B cell (primary cell): Measurements from ENCODE around the gene SLC18A2. TPM values are rescaled to one million over a fixed set of nuclear protein-coding genes. Genes with fewer than 3 reads are reported as not detected.

Experiments
- ATAC-seq: fragments of 200-7000 bp; cut with Tn5 transposase; one replicate; pipeline ENCODE4 v1.10.0; 2021; ENCODE audit warnings: low read depth, mild to moderate bottlenecking, moderate number of reproducible peaks, moderate library complexity
- CTCF ChIA-PET: fragments of 350-600 bp; sonication (Branson Sonifier 250); formaldehyde crosslinking; loops from one replicate; lab custom pipeline; 2021; ENCODE audit warnings: antibody characterized with exemption, inconsistent platforms; lab: Charles Lee
- POLR2A ChIA-PET: fragments of 350-600 bp; sonication (Branson Sonifier 250); formaldehyde crosslinking; loops from one replicate; lab custom pipeline; 2021; ENCODE audit warnings: antibody characterized with exemption; lab: Charles Lee
- DNase-seq: peaks from one replicate; pipeline ENCODE4 v3.0.0; 2013
- H2AFZ ChIP-seq: 2 replicates; pipeline ENCODE4 v1.6.1; 2012; ENCODE audit warnings: mild to moderate bottlenecking, low read depth, low read length; ENCODE audit not compliant: insufficient read depth, poor library complexity, severe bottlenecking
- H3K27ac ChIP-seq, 2 donors: 1 replicate in 1 of 2; 2 replicates in 1 of 2; pipeline ENCODE4 v1.5.1; 2012 to 2013; ENCODE audit warnings: low read length in 2 of 2, mild to moderate bottlenecking in 2 of 2, moderate library complexity in 1 of 2
- H3K27me3 ChIP-seq, 4 experiments: fragments of 200-600 bp in 1 of 4; sonication (generic) in 1 of 4; replicated peaks in 1 of 4; 1 replicate in 2 of 4; 2 replicates in 2 of 4; pipeline versions ENCODE4 v1.6.1 to v1.7.0; 2013 to 2016; ENCODE audit warnings: low read length in 3 of 4, mild to moderate bottlenecking in 2 of 4, mixed read lengths in 1 of 4, moderate library complexity in 1 of 4; ENCODE audit not compliant: insufficient read depth in 4 of 4, control insufficient read depth in 3 of 4; ENCODE audit errors: control extremely low read depth in 1 of 4
- H3K36me3 ChIP-seq, 2 experiments: replicated peaks in 1 of 2; 1 replicate in 1 of 2; 2 replicates in 1 of 2; pipeline versions ENCODE4 v1.6.1 to v1.7.1; 2013; ENCODE audit warnings: low read length in 1 of 2; ENCODE audit not compliant: insufficient read depth in 2 of 2, control insufficient read depth in 1 of 2; ENCODE audit errors: control extremely low read depth in 1 of 2, extremely low read depth in 1 of 2
- H3K4me1 ChIP-seq, 2 donors: fragments of 200-600 bp in 1 of 2; sonication (generic) in 1 of 2; 1 replicate in 1 of 2; 2 replicates in 1 of 2; pipeline versions ENCODE4 v1.5.1 to v1.6.1; 2013 to 2017; ENCODE audit warnings: low read length in 2 of 2; ENCODE audit not compliant: control insufficient read depth in 2 of 2, insufficient read depth in 2 of 2
- H3K4me2 ChIP-seq: replicated peaks from 2 replicates; pipeline ENCODE3; 2012; ENCODE audit warnings: mild to moderate bottlenecking, low read depth, low read length; ENCODE audit not compliant: poor library complexity, severe bottlenecking
- H3K4me3 ChIP-seq, 5 experiments: fragments of 200-600 bp in 1 of 5; sonication (generic) in 1 of 5; 1 replicate in 3 of 5; 2 replicates in 2 of 5; pipeline versions ENCODE4 v1.5.1 to v1.7.0; 2011 to 2016; ENCODE audit warnings: low read length in 4 of 5, mild to moderate bottlenecking in 4 of 5, low read depth in 2 of 5, control low read depth in 1 of 5, moderate library complexity in 1 of 5; ENCODE audit not compliant: insufficient read depth in 1 of 5; ENCODE audit errors: control extremely low read depth in 1 of 5, extremely low read depth in 1 of 5
- H3K79me2 ChIP-seq: fragments of 200-600 bp; sonication (generic); one replicate; pipeline ENCODE4 v1.6.0; 2016; ENCODE audit warnings: low read length; ENCODE audit not compliant: control insufficient read depth, insufficient read depth
- H3K9ac ChIP-seq: fragments of 200-600 bp; sonication (generic); 2 replicates; pipeline ENCODE4 v1.6.1; 2017; ENCODE audit warnings: mild to moderate bottlenecking, low read length, moderate library complexity
- H3K9me3 ChIP-seq, 3 donors: one replicate each; pipeline versions ENCODE4 v1.6.1 to v1.7.1; 2013; ENCODE audit warnings: low read length in 2 of 3; ENCODE audit not compliant: control insufficient read depth in 2 of 3, insufficient read depth in 1 of 3; ENCODE audit errors: control extremely low read depth in 1 of 3
- H4K20me1 ChIP-seq: 2 replicates; pipeline ENCODE4 v1.6.0; 2012; ENCODE audit warnings: mild to moderate bottlenecking, low read length; ENCODE audit not compliant: insufficient read depth, control insufficient read depth, poor library complexity, severe bottlenecking
- H3K27ac Mint-ChIP-seq: one replicate; pipeline ENCODE4 v1.8.0; 2021; ENCODE audit warnings: mixed read lengths
- H3K27me3 Mint-ChIP-seq: one replicate; pipeline ENCODE4 v1.8.0; 2021; ENCODE audit warnings: mixed read lengths
- H3K4me1 Mint-ChIP-seq: one replicate; pipeline ENCODE4 v1.8.0; 2021; ENCODE audit warnings: mixed read lengths
- H3K4me3 Mint-ChIP-seq: one replicate; pipeline ENCODE4 v1.8.0; 2021; ENCODE audit warnings: mixed read lengths
- H3K9me3 Mint-ChIP-seq: one replicate; pipeline ENCODE4 v1.8.0; 2022; ENCODE audit warnings: mixed read lengths; ENCODE audit not compliant: insufficient read depth
- CTCF ChIP-seq: fragments of 200-600 bp; IDR thresholded peaks from one replicate; pipeline ENCODE4 v1.8.0; 2022; ENCODE audit warnings: antibody characterized with exemption, mild to moderate bottlenecking
- EZH2 ChIP-seq: IDR thresholded peaks from 2 replicates; pipeline ENCODE4 v1.6.1; 2012; ENCODE audit warnings: borderline replicate concordance, low read depth, mild to moderate bottlenecking, moderate library complexity, low read length; ENCODE audit not compliant: insufficient read depth, poor library complexity, severe bottlenecking
- WGBS: methylation state at CpG from one replicate; pipeline ENCODE4 v1.1.5; 2013; ENCODE audit warnings: missing lambda C conversion rate; ENCODE audit not compliant: insufficient coverage; 5-methylcytosine and 5-hydroxymethylcytosine counted together
- intact Hi-C: fragments of 100-400 bp; cut with micrococcal nuclease; formaldehyde crosslinking; loops from one replicate; pipeline ENCODE4 v1.10.0; 2022
- polyA plus RNA-seq: library from polyadenylated mRNA; depleted of rRNA; stranded (reverse); fragments of >200 nt; gene quantifications from 2 replicates; pipeline ENCODE4 v1.2.3, GENCODE V29; 2012
- total RNA-seq, 2 donors: library from RNA; stranded (reverse); fragments of 120-200 nt in 1 of 2; gene quantifications; 1 replicate in 1 of 2; 2 replicates in 1 of 2; pipeline versions ENCODE4 v1.2.3 to v1.2.4, GENCODE V29; 2013 to 2022

The SLC18A2 gene
- total and polyA plus RNA-seq, 2 donors (not counting 1 experiment from before 2014, with no cell fraction given) = not detected

- H3K79me2 ChIP-seq = peaks cover 5% of the 10 kb centered on the region
- no CpG with 5 or more reads among the region's 1 CpG for WGBS
- no peak overlapping the region for H3K4me3 Mint-ChIP-seq
Observed at GRCh38 chr10:117298219-117298618, 57.3 kb downstream of the SLC18A2 start.

GRCh38 chr10:117299435-117299834 lies 58.5 kb downstream of the SLC18A2 start:
- peaks cover 1 to 12% (median 11%) of the 10 kb centered on the region in 3 donors for H3K9me3 ChIP-seq
- intact Hi-C loops = no loop called here
- TF ChIP-seq CTCF (no peak), EZH2 (no peak)
- Mint-ChIP-seq H3K9me3 (peaks cover 9% of the 10 kb centered on the region), H3K27ac (no peak overlapping the region), H3K4me3 (no peak overlapping the region), H3K27me3 (no peaks in the 10 kb centered on the region), H3K4me1 (no peaks in the 10 kb centered on the region)
- H3K4me3 ChIP-seq = no peak overlapping the region
- H3K36me3 ChIP-seq = peaks cover 0 to 4% of the 10 kb centered on the region in 2 experiments
- no peak overlapping the region for H3K9ac ChIP-seq
- CTCF ChIA-PET = interaction anchor here (1.3 to 1.7 kb wide), 2 partner anchors 21 to 83 kb away, joined by 3 to 4 read pairs; no protein-coding TSS in a partner anchor
- DNase-seq = no peak
- ATAC-seq = no peak
- H3K4me2 ChIP-seq = no peak overlapping the region
- no peaks in the 10 kb centered on the region for H3K4me1 ChIP-seq
- peaks cover under 1% of the 10 kb centered on the region for H3K79me2 ChIP-seq
- H3K27ac ChIP-seq = no peak overlapping the region
- H3K27me3 ChIP-seq = no peaks in the 10 kb centered on the region
- no peak overlapping the region for H2AFZ ChIP-seq
- POLR2A ChIA-PET = no interaction called here
- H4K20me1 ChIP-seq = peaks cover 8% of the 10 kb centered on the region

More at GRCh38 chr10:117298219-117298618, 57.3 kb downstream of the SLC18A2 start:
- Histone ChIP-seq H3K27ac (no peak overlapping the region), H2AFZ (no peak overlapping the region), H3K4me1 (no peaks in the 10 kb centered on the region), H3K9ac (no peak overlapping the region), H3K9me3 (peaks cover 1 to 4% (median 3%) of the 10 kb centered on the region in 3 donors), H3K36me3 (peaks cover 0 to 4% of the 10 kb centered on the region in 2 experiments), H3K4me2 (no peak overlapping the region), H3K27me3 (no peaks in the 10 kb centered on the region), H3K4me3 (no peak overlapping the region), H4K20me1 (peaks cover 10% of the 10 kb centered on the region)
- CTCF ChIA-PET = interaction anchor here (1.7 kb wide), 1 partner anchor 22 kb away, joined by 4 read pairs; no protein-coding TSS in a partner anchor
- DNase-seq = no peak
- H3K27ac Mint-ChIP-seq = no peak overlapping the region
- intact Hi-C loops = no loop called here
- POLR2A ChIA-PET = no interaction called here
- TF ChIP-seq EZH2 = no peak
- TF ChIP-seq CTCF = no peak
- H3K27me3 Mint-ChIP-seq = no peaks in the 10 kb centered on the region
- ATAC-seq = no peak
- H3K9me3 Mint-ChIP-seq = peaks cover 9% of the 10 kb centered on the region
- H3K4me1 Mint-ChIP-seq = no peaks in the 10 kb centered on the region
